Hepatocyte (in vitro differentiated cells): ENCODE results near the gene TXLNG. TPM values are rescaled to one million over a fixed set of nuclear protein-coding genes. Genes with fewer than 3 reads are reported as not detected.

Experiments
- DNase-seq: peaks from one replicate; pipeline ENCODE4 v3.0.0-alpha.2; 2016; ENCODE audit warnings: low spot score
- H2AFZ ChIP-seq: fragments of 200-600 bp; sonication (generic); 2 replicates; pipeline ENCODE4 v1.6.0; 2016; ENCODE audit warnings: antibody characterized with exemption, mild to moderate bottlenecking
- H3K27ac ChIP-seq: fragments of 200-600 bp; sonication (generic); 2 replicates; pipeline ENCODE4 v1.5.1; 2016; ENCODE audit warnings: mild to moderate bottlenecking
- H3K27me3 ChIP-seq: fragments of 200-600 bp; sonication (generic); 2 replicates; pipeline ENCODE4 v1.6.1; 2016
- H3K36me3 ChIP-seq: fragments of 200-600 bp; sonication (generic); replicated peaks from 2 replicates; pipeline ENCODE4 v1.5.1; 2016; ENCODE audit warnings: low read depth; ENCODE audit not compliant: insufficient read depth
- H3K4me1 ChIP-seq: fragments of 200-600 bp; sonication (generic); 2 replicates; pipeline ENCODE4 v1.5.1; 2016; ENCODE audit warnings: mild to moderate bottlenecking, moderate library complexity; ENCODE audit not compliant: insufficient read depth
- H3K4me2 ChIP-seq: fragments of 200-600 bp; sonication (generic); 2 replicates; pipeline ENCODE4 v1.6.0; 2016
- H3K4me3 ChIP-seq: fragments of 200-600 bp; sonication (generic); 2 replicates; pipeline ENCODE4 v1.5.1; 2016; ENCODE audit warnings: mild to moderate bottlenecking
- H3K79me2 ChIP-seq: fragments of 200-600 bp; sonication (generic); 2 replicates; pipeline ENCODE4 v1.6.0; 2017; ENCODE audit warnings: mild to moderate bottlenecking
- H3K9me2 ChIP-seq: fragments of 200-600 bp; sonication (generic); replicated peaks from 2 replicates; pipeline ENCODE4 v1.6.0; 2017; ENCODE audit warnings: mild to moderate bottlenecking; ENCODE audit not compliant: insufficient read depth
- H3K9me3 ChIP-seq: fragments of 200-600 bp; sonication (generic); 2 replicates; pipeline ENCODE4 v1.5.1; 2016; ENCODE audit warnings: low read depth, mild to moderate bottlenecking
- H4K20me1 ChIP-seq: fragments of 200-600 bp; sonication (generic); 2 replicates; pipeline ENCODE4 v1.6.0; 2016; ENCODE audit warnings: mild to moderate bottlenecking; ENCODE audit not compliant: insufficient read depth, poor library complexity, severe bottlenecking
- CTCF ChIP-seq: fragments of 200-600 bp; sonication (generic); IDR thresholded peaks from 2 replicates; pipeline ENCODE4 v1.5.1; 2016; ENCODE audit warnings: antibody characterized with exemption, mild to moderate bottlenecking; ENCODE audit not compliant: poor library complexity
- EZH2 ChIP-seq: fragments of 200-600 bp; sonication (generic); IDR thresholded peaks from 2 replicates; pipeline ENCODE4 v1.6.1; 2016; ENCODE audit warnings: antibody characterized with exemption, mild to moderate bottlenecking, borderline replicate concordance
- EZH2phosphoT487 ChIP-seq: fragments of 200-600 bp; sonication (generic); IDR thresholded peaks from one replicate; pipeline ENCODE4 v1.6.1; 2018; ENCODE audit warnings: antibody characterized with exemption, mild to moderate bottlenecking, low read depth, moderate library complexity; ENCODE audit not compliant: unreplicated experiment, severe bottlenecking
- WGBS: methylation state at CpG from one replicate; pipeline ENCODE4 v1.1.6; 2016; ENCODE audit warnings: low lambda C conversion rate; ENCODE audit errors: missing lambda C conversion rate; 5-methylcytosine and 5-hydroxymethylcytosine counted together
- polyA plus RNA-seq: library from polyadenylated mRNA; unstranded; fragments of >200 nt; fragmentation: Nextera tagmentation; extraction: Ambion mirVana; gene quantifications from 2 replicates; pipeline ENCODE4 v1.2.1, GENCODE V29; 2016
- total RNA-seq: library from RNA; depleted of rRNA; stranded (reverse); fragments of >200 nt; gene quantifications from 2 replicates; pipeline ENCODE4 v1.2.3, GENCODE V29; 2014

Gene TXLNG
- total and polyA plus RNA-seq, 2 experiments from 2014 or later, result 9.7 to 23.4 TPM

DNA sequence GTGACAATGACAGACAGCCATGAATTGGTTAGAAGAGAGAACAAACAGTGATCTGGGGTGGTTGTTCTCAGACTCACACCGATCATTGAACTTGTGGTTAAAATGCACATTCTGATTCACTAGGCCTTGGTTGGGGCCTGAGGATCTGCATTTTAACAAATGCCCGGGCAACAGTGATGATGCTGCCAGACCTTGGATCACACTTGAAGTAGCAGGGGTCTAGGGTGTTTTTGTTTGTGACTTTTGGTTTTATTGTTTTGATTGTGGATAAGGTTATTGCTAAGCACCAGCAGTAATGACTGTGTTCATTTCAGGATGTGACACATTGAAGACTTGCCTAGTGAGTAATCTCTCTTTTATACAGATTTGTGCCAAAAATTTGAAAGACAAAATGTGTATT is 36.5 kb downstream of the TXLNG start:
- Histone ChIP-seq H4K20me1 (no peaks in the 10 kb centered on the region), H3K4me3 (no peak overlapping the region), H3K4me2 (no peak overlapping the region), H3K4me1 (peaks cover 10% of the 10 kb centered on the region), H3K27ac (no peak overlapping the region), H3K9me3 (no peaks in the 10 kb centered on the region), H3K36me3 (no peaks in the 10 kb centered on the region), H2AFZ (no peak overlapping the region), H3K79me2 (no peaks in the 10 kb centered on the region), H3K27me3 (no peaks in the 10 kb centered on the region), H3K9me2 (no peaks in the 10 kb centered on the region)
- no peak for TF ChIP-seq EZH2
- WGBS, result 100% methylated on average over 2 of the region's 2 CpGs
- DNase-seq, result no peak

- Histone ChIP-seq H3K4me2 (no peak overlapping the region), H3K9me3 (no peaks in the 10 kb centered on the region), H3K27me3 (no peaks in the 10 kb centered on the region), H3K4me3 (no peak overlapping the region), H3K27ac (peak overlapping the region; percentile 42), H3K9me2 (no peaks in the 10 kb centered on the region), H4K20me1 (no peaks in the 10 kb centered on the region), H3K36me3 (no peaks in the 10 kb centered on the region), H3K4me1 (peaks cover 5% of the 10 kb centered on the region), H3K79me2 (no peaks in the 10 kb centered on the region), H2AFZ (no peak overlapping the region)
- WGBS, result 80% methylated on average over 8 of the region's 8 CpGs
- DNase-seq, result no peak
- no peak for TF ChIP-seq CTCF
- no peak for TF ChIP-seq EZH2
- no peak for TF ChIP-seq EZH2phosphoT487
Measured at GRCh38 chrX:16825264-16826035, 39.2 kb downstream of the TXLNG start.

GRCh38 chrX:16826207-16826606 is 39.9 kb downstream of the TXLNG start:
- DNase-seq, result peak; percentile 66
- Histone ChIP-seq H3K27ac (peak overlapping the region; percentile 4), H3K79me2 (no peaks in the 10 kb centered on the region), H3K9me2 (no peaks in the 10 kb centered on the region), H2AFZ (no peak overlapping the region), H3K9me3 (no peaks in the 10 kb centered on the region), H4K20me1 (no peaks in the 10 kb centered on the region), H3K4me1 (peaks cover 5% of the 10 kb centered on the region), H3K4me3 (no peak overlapping the region), H3K36me3 (no peaks in the 10 kb centered on the region), H3K4me2 (no peak overlapping the region), H3K27me3 (no peaks in the 10 kb centered on the region)
- TF ChIP-seq EZH2, result no peak
- peak; percentile 79 for TF ChIP-seq CTCF
- WGBS, result 64% methylated on average over 3 of the region's 3 CpGs

GRCh38 chrX:16827225-16827624 is 41.0 kb downstream of the TXLNG start:
- 82% methylated on average over 2 of the region's 2 CpGs for WGBS
- no peaks in the 10 kb centered on the region for H4K20me1 ChIP-seq
- no peak overlapping the region for H2AFZ ChIP-seq
- H3K4me3 ChIP-seq, result no peak overlapping the region
- H3K9me2 ChIP-seq, result no peaks in the 10 kb centered on the region
- no peaks in the 10 kb centered on the region for H3K9me3 ChIP-seq
- H3K4me1 ChIP-seq, result peaks cover 5% of the 10 kb centered on the region
- no peaks in the 10 kb centered on the region for H3K27me3 ChIP-seq
- no peaks in the 10 kb centered on the region for H3K79me2 ChIP-seq
- DNase-seq, result no peak
- TF ChIP-seq EZH2phosphoT487, result no peak
- no peak for TF ChIP-seq EZH2
- TF ChIP-seq CTCF, result no peak
- H3K4me2 ChIP-seq, result no peak overlapping the region
- no peaks in the 10 kb centered on the region for H3K36me3 ChIP-seq
- H3K27ac ChIP-seq, result peak overlapping the region; percentile 26
